Measurements from ENCODE around the gene TOMM20L.

GRCh38 chr14:58398895-58399294, 3.2 kb downstream of the TOMM20L start:
- no peak for TF ChIP-seq GATA2 (IDR thresholded peaks at IDR 0.05; ENCODE audit: low read depth, low read length)
- TF ChIP-seq GATA3 (IDR thresholded peaks at IDR 0.05; ENCODE audit: low read depth, low read length): no peak
